GF-D8 (cell line): ENCODE results near the gene CLPTM1L.
A peak's percentile ranks its signal among the peaks of the same experiment; 100 is the strongest.

Experiments used
- DNase-seq: peaks from one replicate; lab custom pipeline; 2025; lab: John Stamatoyannopoulos, UW

Gene CLPTM1L

DNA sequence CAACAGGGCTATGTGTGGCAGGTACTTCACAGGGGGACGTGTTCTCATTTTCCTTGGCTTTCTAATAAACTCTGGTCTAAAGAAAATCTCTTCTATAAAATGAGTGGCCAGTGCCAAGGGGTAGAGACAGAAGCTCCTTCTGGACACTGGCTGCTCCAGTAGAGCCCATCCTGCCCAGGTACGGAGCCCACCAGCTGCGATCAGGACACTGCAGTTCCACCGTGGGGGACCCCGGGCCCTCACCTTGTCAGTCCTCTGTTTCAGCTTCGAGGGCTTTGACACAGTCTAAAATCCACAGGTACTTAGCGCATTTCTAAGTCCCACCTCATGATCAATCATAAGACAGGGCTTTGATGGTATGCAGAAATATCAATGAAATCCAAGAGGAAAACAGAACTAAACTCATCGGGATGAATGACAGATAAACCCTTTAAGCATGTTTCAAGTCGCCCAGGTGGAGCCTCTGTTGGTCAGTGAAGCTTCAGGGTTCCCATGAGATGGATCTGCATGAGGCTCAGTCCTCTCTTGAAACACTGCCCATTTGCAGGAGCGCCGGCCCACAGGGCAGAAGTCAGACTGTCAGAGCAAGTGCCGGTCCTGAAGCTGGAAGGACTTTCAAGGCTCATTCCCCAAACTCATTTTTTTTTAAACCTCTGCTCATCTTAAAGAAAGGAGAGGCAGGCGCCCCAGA lies 29.7 kb downstream of the CLPTM1L start:
- DNase-seq: no peak

DNA sequence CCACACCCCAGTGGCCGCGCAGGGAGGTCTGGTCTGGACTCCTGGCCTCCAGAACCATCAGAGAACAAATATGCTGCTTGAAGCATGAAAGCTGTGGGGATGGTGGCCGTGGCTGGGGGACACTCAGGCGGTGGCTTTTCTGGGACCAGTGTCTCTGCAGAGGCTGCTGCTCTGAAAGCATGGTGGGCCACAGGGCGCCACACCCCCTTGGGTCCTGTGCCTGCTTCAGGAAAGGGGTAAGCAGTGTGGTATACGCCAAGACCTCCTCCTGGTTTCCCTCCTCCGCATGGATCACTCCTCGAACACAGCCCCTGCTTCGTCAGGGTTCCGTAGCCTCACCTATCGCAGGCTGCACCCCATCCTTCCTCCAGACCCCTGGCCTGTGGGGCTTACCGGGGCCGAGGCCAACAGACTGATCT lies 30.3 kb downstream of the CLPTM1L start:
- DNase-seq: no peak

DNA sequence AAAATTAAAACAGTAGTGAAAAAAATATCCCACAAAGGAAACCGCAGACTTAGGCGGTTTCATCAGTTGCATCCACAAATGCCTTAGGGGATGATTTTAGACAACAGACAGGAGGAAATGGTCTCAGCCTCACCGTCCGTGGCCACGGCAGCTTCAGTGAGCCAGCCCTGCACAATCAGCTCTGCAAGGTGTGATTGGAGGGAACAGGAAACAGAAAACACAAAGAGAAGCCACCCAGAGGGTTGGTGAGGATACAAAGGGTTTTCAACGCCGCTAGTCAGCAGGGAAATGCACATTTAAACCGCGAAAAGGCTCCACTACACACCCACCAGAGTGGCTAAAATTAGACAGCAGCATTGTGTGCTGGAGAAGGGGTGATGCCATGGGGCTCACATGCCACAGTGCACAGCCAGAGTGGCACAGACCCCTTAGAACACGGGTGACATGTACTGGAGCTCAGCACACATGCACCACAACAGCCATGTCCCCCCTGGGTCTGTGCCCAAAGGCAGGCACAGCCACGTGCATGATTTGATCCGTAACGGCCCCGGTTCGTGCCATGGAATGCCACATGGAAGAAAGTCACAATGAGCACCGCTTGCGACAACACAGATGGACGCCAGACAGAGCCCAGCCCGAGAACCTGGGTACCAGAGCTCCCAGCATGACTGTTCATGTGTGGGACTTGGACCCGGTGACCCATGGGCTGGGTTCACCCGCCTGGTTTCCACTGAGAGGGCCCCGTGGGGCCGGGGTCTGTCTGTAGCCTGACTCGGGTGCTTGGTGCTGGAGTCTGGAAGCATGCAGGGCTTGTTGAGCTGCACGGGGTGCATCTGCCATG lies 31.7 kb downstream of the CLPTM1L start:
- DNase-seq: peak; percentile 56

DNA sequence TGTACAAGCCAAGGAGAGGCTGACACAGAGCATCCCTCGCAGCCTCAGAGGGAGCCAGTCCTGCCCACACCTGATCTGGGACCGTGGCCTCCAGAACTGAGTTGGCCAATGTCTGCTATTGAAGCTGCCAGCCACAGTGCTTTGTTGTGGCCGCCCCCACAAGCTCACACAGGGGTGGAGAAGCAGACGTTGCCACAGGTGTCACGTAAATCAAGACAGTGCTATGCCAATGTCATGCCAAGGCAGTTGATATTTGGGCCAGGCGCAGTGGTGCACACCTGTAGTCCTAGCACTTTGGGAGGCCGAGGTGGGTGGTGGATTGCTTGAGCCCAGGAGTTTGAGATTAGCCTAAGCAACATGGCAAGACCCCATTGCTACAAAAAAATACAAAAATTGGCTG lies 32.7 kb downstream of the CLPTM1L start:
- no peak for DNase-seq

DNA sequence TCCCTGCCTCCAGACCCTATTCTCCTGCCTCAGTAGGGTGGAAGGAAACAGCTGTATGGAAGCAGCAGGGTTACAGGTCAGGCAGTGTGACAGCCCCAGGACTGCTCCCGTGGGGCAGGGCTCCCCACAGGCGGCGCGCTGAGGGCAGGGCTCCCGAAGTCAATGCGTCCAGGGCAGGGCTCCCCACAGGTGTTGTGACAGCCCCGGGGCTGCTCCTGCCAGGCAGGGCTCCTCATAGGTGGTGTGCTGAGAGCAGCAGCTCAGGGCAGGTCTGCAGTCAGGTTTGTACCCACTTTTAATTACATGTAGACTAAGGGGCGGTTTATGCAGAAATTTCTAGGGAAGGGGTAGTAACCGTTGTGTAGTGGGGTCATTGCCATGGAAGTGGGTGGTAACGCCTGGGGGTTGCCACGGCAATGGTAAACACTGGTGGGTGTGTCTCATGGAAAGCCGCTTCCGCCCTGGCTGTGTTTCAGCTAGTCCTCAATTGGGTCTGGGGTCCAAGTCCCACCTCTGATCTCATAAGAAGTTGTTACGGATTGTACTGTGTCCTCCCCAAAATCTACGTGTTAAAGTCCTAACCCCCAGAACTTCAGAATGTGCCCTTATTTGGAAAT lies 33.4 kb downstream of the CLPTM1L start:
- DNase-seq: no peak

DNA sequence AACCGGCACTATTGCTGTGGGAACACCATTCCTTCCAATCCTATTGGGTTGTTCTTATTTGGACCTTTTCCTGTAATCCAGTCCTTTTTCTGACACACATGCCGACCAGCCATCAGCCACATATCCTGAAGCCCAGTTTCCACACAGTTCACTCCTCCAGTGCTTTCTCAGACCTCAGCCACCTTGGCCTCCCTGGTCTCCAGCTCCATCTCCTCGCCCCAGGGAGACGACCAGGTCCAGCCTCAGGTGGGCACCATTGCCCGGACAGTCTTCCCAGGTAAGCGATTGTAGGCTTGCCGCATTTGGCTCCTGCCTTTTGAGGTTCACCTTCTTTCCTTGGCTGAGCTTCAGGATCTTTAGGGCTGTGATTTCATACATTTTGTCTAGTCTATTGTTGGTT lies 34.8 kb downstream of the CLPTM1L start:
- no peak for DNase-seq

DNA sequence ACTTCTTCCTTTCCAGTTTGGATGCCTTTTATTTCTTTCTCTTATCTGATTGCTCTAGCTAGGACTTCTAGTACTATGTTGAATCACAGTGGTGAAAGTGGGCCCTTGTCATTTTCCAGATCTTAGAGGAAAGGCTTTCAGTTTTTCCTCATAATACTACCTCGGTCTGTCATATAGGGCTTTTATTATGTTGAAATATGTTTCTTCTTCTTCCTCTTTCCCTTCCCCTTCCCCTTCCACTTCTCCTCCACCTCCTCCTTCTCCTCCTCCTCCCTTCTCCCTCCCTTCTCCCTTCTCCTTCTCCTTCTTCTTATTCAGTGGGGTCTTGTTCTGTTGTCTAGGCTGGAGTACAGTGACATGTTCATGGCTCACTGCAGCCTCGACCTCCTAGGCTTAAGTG lies 40.9 kb downstream of the CLPTM1L start:
- no peak for DNase-seq

DNA sequence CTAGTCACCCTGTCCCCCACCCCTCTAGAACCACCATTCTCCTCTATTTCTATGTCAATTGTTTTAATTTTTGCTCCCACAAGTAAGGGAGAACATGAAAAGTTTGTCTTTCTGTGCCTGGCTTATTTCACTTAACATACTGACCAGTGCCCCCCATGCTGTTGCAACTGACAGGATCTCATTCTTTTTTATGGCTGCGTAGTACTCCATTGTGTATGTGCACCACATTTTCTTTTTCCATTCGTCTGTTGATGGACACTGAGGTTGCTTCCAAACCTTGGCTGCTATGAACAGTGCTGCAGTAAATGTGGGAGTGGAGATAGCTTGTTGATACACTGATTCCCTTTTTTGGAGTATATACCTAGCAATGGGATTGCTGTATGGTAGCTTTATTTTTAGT lies 42.6 kb downstream of the CLPTM1L start:
- no peak for DNase-seq

DNA sequence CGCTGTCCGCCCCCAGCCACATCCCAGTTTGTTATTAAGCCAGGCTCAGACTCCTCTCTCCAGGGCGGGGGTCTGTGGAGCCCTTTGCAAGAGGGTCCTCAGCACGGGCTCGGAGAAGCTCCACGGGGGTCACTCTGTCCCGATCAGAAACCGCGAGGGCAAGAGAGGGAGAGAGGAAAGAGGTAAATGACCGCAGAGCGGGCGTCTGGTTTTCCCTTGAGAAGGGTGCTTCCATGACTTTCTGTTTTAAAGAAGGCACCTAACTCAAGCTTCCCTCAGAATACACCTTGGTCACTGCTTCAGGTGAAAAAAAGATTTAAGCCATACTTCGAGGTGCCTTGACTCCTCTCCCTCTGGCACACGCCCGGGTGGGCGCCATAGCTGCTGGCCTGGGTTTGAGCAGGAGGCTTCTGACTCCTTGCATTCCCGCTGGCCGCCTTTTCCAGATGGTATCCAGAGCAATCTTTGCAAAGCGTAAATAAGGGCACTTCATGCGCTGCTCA lies 44.3 kb downstream of the CLPTM1L start:
- DNase-seq: no peak

DNA sequence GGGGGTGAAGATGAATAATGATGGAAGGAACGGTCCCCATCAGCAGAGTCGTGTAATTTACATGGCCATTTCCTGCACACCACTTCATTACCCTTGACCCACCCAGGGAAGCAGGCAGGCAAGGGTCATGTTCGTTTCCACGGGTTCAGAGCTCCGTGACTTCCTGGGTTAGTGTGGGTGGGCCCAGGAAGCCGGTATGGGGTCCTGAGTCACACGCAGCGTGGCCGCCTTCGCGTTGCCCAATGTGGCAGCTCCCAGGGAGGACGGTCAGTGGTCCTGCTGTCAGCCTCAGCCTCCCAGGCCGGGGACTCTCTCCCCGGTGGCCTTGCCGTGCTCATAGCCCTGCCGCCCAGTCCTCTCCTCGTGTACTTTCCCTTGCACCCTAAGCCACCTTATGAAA lies 44.9 kb downstream of the CLPTM1L start:
- no peak for DNase-seq

DNA sequence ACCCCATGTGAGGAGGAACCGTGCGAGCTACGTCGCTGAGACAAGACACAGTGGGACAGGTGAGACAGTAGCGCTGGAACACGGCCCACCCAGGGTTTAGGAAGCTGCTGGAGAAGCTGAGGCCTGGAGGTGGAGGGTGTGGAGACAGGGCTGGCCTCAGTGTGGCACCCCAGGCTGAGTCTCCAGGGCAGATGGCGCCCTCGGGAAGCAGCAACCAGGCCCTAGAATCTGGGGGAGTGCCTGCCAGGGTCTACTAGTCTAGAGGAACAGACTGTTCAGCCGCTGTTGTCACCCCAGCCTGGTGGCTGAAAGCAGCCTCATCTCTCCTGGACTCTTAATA lies 45.4 kb downstream of the CLPTM1L start:
- no peak for DNase-seq

DNA sequence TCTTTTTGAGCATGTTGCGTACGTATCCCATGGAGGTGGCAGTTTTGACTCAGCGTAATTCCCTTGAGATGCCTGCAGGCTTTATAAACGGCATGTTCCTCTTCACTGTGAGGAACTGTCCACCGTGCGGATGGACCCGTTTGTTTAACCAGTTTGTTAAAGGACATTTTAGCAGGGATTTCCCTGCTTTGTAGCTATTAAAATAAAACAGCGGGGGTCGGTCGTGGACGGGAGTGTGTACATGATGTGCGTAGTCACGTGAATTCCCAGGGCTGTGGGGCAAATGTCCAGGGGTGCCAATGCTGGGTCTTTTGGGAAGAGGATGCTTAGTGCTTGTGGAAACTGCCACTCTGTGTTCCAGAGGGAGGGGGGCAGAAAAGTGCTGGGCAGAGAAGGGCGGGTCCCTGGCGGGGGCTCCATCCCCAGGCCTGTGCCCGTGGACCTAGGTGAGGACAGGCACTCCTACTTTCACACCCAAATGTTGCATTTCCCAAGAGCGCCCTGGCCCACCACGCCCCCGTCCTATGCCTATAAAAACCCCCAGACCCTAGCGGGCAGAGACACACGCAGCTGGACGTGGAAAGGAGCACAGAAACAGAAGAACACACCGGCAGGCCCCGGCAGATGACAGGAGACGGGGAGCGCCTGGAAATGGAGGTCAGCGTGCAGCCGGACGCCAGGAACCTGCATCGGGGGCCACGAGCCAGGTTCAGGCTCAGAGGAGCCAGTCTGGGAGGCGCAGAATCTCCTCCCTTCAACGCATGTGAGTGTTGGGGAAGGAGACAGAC lies 46.0 kb downstream of the CLPTM1L start:
- DNase-seq: no peak

DNA sequence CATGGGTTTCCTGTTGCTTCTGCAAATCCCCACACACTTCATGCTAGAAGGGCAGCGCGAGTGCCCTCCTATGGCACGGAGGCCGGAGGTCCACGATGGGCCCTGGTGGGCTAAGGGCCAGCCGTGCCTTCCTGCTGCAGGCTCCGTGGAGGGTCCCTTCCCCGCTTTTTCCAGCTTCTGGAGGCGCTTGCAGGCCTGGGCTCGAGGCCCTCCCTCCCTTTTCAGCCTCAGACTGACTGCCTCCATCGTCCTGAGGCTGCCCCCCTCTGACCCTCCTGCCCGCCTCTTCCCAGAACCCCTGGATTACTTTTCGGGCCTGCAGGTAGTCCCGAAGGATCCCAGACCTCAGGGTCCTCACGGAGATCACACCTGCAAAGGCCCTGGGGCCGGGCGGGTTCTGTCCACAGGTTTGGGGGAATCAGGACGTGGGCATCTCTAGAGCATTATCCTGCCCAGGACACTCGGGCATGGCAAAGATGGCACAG lies 46.8 kb downstream of the CLPTM1L start:
- DNase-seq: no peak

DNA sequence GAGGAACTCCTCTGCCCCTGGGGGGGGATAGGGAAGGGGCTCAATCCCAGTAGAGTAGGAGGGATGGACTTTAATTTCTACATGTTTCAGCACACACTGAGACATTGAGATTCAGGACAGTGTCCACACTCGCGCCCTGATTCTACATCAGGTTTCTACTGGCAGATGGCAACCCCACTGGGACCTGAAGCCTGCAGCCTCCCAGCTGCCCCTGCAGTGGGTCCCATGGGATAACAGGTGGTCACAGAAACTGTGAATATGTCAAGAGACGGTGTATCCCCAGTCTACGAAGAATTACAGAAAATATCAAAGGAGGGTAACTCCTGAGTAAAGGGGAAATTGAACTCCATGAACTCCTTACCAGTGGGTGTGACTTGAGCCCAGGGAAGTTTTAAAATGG lies 47.7 kb downstream of the CLPTM1L start:
- no peak for DNase-seq

DNA sequence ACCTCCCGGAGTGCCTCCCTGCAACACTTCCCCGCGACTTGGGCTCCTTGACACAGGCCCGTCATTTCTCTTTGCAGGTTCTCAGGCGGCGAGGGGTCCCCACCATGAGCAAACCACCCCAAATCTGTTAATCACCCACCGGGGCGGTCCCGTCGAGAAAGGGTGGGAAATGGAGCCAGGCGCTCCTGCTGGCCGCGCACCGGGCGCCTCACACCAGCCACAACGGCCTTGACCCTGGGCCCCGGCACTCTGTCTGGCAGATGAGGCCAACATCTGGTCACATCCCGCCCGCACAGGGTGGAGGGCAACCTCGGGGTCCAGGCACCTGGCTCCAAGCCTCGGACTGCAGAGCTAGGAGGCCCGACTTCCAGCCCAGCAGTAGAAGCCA lies 49.3 kb downstream of the CLPTM1L start:
- no peak for DNase-seq

DNA sequence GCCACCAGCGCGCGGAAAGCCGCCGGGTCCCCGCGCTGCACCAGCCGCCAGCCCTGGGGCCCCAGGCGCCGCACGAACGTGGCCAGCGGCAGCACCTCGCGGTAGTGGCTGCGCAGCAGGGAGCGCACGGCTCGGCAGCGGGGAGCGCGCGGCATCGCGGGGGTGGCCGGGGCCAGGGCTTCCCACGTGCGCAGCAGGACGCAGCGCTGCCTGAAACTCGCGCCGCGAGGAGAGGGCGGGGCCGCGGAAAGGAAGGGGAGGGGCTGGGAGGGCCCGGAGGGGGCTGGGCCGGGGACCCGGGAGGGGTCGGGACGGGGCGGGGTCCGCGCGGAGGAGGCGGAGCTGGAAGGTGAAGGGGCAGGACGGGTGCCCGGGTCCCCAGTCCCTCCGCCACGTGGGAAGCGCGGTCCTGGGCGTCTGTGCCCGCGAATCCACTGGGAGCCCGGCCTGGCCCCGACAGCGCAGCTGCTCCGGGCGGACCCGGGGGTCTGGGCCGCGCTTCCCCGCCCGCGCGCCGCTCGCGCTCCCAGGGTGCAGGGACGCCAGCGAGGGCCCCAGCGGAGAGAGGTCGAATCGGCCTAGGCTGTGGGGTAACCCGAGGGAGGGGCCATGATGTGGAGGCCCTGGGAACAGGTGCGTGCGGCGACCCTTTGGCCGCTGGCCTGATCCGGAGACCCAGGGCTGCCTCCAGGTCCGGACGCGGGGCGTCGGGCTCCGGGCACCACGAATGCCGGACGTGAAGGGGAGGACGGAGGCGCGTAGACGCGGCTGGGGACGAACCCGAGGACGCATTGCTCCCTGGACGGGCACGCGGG lies 49.9 kb downstream of the CLPTM1L start, which contains the start of gene TERT:
Gene TERT, minus strand, starts transcription at position 234 of the 815 bp plus-strand sequence. Its CDS starts 79 bp downstream, at position 155.
- DNase-seq: no peak

DNA sequence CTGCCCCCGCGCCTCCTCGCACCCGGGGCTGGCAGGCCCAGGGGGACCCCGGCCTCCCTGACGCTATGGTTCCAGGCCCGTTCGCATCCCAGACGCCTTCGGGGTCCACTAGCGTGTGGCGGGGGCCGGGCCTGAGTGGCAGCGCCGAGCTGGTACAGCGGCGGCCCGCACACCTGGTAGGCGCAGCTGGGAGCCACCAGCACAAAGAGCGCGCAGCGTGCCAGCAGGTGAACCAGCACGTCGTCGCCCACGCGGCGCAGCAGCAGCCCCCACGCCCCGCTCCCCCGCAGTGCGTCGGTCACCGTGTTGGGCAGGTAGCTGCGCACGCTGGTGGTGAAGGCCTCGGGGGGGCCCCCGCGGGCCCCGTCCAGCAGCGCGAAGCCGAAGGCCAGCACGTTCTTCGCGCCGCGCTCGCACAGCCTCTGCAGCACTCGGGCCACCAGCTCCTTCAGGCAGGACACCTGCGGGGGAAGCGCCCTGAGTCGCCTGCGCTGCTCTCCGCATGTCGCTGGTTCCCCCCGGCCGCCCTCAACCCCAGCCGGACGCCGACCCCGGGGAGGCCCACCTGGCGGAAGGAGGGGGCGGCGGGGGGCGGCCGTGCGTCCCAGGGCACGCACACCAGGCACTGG lies 50.6 kb downstream of the CLPTM1L start:
- DNase-seq: no peak

DNA sequence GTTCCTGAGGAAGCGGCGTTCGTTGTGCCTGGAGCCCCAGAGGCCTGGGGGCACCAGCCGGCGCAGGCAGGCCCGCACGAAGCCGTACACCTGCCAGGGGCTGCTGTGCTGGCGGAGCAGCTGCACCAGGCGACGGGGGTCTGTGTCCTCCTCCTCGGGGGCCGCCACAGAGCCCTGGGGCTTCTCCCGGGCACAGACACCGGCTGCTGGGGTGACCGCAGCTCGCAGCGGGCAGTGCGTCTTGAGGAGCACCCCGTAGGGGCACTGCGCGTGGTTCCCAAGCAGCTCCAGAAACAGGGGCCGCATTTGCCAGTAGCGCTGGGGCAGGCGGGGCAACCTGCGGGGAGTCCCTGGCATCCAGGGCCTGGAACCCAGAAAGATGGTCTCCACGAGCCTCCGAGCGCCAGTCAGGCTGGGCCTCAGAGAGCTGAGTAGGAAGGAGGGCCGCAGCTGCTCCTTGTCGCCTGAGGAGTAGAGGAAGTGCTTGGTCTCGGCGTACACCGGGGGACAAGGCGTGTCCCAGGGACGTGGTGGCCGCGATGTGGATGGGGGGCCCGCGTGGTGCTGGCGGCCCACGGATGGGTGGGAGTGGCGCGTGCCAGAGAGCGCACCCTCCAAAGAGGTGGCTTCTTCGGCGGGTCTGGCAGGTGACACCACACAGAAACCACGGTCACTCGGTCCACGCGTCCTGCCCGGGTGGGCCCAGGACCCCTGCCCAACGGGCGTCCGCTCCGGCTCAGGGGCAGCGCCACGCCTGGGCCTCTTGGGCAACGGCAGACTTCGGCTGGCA lies 51.3 kb downstream of the CLPTM1L start:
- DNase-seq: no peak

DNA sequence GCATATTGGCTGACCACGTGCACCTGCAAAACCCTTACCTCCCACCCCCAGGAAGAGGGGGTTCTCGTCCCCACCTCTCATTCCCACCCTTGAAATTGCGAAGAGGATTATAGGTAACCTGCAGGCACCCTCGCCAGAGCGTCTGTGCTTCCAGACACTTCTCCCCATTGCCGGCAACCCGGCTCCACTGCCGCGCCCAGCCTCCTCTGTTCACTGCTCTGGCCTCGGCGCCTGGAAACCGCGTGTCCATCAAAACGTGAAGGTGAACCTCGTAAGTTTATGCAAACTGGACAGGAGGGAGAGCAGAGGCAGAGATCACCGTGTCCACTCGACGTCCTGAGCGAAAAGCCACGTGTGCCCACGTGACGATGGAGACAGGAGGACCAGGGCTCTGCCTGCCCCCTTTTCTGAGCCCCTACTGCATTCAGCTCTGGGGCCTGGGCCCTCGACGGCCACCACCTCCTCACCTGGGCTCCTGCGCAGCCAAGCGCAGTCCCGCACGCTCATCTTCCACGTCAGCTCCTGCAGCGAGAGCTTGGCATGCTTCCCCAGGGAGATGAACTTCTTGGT lies 52.0 kb downstream of the CLPTM1L start:
- DNase-seq: no peak
